Activated CD4-positive, alpha-beta T cell treated with anti-CD3 and anti-CD28 coated beads, Interleukin-2, amount 50 U/mL, for 4 hours (primary cell): Measurements from ENCODE around the gene OBSCN.
"Not testable (repeated sequence)": the region's sequence is repeated elsewhere in the genome, so short reads cannot be mapped to it uniquely, and the experiment has no call there.

Source experiments
- DNase-seq, 2 experiments: peaks; one replicate each; pipeline ENCODE4 v3.0.0-alpha.2; 2020

The OBSCN gene

GRCh38 chr1:228214921-228215662, 7.2 kb downstream of the OBSCN start:
- no peak for DNase-seq

DNA sequence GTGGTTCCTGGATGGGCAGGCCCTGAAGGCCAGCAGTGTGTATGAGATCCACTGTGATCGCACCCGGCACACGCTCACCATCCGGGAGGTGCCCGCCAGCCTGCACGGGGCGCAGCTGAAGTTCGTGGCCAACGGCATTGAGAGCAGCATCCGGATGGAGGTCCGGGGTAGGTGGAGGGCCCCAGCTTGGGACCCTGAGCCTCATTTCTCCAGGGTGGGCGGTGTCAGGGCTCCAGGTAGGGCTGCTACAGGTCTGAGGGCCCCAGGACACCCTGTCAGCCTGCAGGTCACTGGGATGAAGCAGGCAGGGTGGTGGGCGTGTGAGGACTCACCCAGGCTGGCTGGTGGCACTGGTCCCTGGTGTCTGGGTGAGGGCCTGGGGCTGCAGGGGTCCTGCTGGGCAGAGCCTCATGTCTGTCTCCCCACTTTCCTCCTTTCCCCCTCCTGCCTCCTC, 7.8 kb downstream of the OBSCN start:
- DNase-seq: no peak

GRCh38 chr1:228216371-228217320, 8.8 kb downstream of the OBSCN start:
- no peak for DNase-seq

DNA sequence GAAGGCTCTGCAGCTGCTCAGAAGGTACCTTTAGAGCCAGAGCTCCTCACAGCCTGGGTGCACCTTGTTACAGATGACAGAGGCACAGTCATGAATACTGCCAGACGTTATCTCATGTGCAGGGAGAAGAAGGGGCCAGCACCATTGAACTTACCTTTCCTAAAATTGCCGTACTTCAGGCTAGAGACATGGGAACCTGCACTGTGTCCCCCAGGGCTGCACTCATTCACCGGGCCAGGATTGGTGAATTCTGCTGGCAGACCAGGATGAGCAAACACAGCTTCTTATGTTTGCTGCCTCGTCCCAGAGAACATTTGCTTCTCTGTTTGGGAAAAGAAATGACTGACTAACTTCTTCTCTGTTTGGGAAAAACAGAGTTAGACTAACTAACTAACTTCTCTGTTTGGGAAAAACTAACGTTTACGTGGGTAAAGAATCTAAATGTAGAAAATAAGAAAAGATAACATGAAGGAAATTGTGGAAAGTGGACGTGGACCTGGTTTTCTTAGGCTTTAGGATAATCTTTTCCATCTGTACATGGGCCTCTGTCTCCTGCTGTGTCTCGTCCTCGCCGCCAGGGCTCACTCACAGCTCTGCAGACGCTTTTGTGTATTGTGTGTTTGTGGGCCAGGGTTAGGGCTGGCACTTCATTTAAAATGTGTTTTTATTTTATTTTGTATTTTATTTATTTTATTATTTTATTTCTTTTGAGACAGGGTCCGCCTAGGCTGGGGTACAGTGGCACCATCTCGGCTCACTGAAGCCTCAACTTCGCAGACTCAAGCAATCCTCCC, 9.9 kb downstream of the OBSCN start:
- DNase-seq: no peak

- DNase-seq: no peak
Observed at GRCh38 chr1:228218513-228219244, 10.8 kb downstream of the OBSCN start.

GRCh38 chr1:228219245-228219961, 11.6 kb downstream of the OBSCN start:
- DNase-seq: no peak

GRCh38 chr1:228219962-228220780, 12.3 kb downstream of the OBSCN start:
- no peak for DNase-seq

DNA sequence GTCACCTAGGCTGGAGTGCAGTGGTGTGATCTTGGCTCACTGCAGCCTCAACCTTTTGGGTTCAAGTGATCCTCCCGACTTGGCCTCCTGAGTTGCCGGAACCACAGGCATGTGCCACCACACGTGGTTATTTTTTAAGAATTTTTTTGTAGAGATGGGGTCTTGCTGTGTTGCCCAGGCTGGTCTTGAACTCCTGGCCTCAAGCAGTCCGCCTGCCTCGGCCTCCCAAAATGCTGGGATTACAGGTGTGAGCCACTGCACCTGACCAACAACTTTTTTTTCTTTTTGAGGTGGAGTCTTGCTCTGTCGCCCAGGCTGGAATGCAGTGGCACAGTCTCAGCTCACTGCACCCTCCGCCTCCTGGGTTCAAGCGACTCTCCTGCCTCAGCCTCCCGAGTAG, 13.3 kb downstream of the OBSCN start:
- DNase-seq: not testable (repeated sequence)

GRCh38 chr1:228222548-228222947, 14.7 kb downstream of the OBSCN start:
- DNase-seq: no peak

DNA sequence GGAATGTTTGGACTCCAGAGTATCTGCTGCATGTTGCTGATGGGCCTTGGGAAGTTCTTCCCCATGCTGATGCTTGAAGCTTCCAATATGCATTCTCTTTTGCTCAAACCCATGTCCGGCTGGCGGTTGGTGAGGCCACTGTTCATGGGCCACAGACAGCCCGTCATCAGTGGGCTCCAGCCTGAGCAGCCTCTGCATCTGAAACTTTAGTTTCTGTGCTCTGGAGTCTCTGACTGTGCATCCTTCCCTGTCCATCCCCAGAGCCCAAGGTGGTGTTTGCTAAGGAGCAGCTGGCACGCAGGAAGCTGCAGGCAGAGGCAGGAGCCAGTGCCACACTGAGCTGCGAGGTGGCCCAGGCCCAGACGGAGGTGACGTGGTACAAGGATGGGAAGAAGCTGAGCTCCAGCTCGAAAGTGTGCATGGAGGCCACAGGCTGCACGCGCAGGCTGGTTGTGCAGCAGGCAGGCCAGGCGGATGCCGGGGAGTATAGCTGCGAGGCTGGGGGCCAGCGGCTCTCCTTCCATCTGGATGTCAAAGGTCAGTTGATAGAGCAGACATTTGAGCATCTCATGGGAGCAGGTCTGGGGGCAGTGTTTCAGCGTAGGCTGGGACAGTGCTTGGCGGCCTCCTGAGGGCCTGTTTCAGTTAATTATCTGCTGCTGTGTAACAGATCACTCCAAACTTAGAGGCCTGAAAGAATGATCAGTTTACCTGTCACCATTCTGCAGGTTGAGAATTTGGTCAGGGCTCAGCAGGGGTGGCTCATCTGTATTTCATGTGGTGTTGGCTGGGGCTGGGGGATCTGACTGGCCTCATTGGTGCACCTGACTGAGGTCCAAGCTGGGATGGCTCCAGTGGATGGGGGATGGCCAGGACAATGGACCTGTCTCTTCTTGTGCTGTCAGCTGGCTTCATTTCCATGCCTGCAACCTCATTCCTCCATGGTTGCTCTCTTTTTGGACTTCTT, 16.6 kb downstream of the OBSCN start:
- no peak for DNase-seq

GRCh38 chr1:228225165-228225710, 17.4 kb downstream of the OBSCN start:
- DNase-seq: no peak

DNA sequence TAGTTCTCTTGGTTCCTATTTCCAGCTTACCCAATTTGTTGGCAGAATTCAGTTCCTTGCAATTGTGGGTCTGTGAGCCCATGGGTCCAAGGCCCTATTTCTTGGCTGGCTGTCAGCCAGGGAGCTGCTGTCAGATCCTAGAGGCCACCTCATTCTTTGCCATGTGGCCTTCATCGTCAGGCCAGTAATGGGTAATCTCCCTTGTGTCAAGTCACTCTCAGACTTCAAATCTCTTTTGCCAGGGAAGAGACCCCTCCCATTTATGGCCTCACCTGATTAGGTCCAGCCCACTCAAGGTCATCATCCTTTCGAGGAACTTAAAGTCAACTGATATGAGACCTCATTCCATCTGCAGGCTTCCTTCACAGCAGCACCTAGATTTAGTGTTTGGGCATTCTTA, 17.9 kb downstream of the OBSCN start:
- DNase-seq: no peak

DNA sequence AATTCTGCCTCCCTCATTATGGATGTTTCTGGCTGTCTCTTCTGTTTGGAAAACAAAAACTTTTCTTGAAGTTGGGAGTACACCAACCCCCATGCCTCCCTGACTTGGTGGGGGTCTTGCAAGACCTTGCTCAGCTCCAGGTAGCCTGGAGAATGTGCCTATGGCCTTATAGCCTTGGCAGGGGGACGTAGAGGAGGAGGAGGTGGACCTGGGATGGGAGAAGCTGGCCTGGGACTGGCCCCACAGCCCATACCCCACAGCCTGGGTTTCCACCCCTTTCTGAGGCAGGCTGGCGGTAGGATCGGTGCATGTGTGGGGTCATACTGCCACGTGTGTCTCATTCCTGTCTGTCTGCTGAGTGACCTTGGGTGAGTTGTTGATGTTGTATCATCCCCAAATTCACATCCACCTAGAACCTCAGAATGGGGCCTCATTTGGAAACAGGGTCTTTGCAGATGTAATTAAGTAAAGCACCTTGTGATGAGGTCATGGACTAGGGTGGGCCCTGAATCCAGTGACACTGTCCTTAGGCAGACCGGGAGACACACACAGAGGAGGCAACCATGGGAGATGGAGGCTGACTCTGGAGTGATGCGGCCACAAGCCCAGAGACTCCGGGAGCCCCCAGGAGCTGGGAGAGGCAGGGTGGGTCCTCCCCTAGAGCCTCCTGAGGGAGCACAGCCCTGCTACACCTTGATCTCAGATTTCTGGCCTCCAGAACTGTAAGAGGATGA, 18.5 kb downstream of the OBSCN start:
- DNase-seq: no peak

- DNase-seq: no peak
Observed at GRCh38 chr1:228226956-228227791, 19.3 kb downstream of the OBSCN start.

GRCh38 chr1:228228147-228228546, 20.3 kb downstream of the OBSCN start:
- DNase-seq: not testable (repeated sequence)

- DNase-seq: no peak
Observed at GRCh38 chr1:228228601-228229074, 20.8 kb downstream of the OBSCN start.

- DNase-seq: no peak
Observed at GRCh38 chr1:228231189-228231588, 23.3 kb downstream of the OBSCN start.
